Liver (tissue), 3 donors: ENCODE measurements around the gene ADAP1.

Experiments
- CTCF ChIP-seq: fragments of 150-350 bp; IDR thresholded peaks from 2 replicates; pipeline ENCODE4 v1.5.1; 2017; ENCODE audit warnings: improper control_type of control experiment, low read depth, low read length; ENCODE audit not compliant: missing input control
- HNF4A ChIP-seq, 2 donors: conservative IDR thresholded peaks; 2 replicates each; pipeline ENCODE4 v1.6.1; 2016; ENCODE audit warnings: antibody characterized with exemption in 2 of 2, mild to moderate bottlenecking in 2 of 2
- JUND ChIP-seq, 2 donors: IDR thresholded peaks; 2 replicates each; pipeline ENCODE4 v1.6.1; 2016; ENCODE audit warnings: antibody characterized with exemption in 2 of 2
- NR2F2 ChIP-seq: IDR thresholded peaks from 2 replicates; pipeline ENCODE4 v1.6.1; 2016; ENCODE audit warnings: antibody characterized with exemption
- RAD21 ChIP-seq, 2 donors: IDR thresholded peaks; 2 replicates each; pipeline ENCODE4 v1.6.1; 2016; ENCODE audit warnings: antibody characterized with exemption in 2 of 2, mild to moderate bottlenecking in 2 of 2
- REST ChIP-seq: IDR thresholded peaks from 2 replicates; pipeline ENCODE4 v1.6.1; 2016; ENCODE audit warnings: antibody characterized with exemption, mild to moderate bottlenecking
- RXRA ChIP-seq, 2 donors: IDR thresholded peaks; 2 replicates each; pipeline ENCODE4 v1.6.1; 2017 to 2018; ENCODE audit warnings: antibody characterized with exemption in 2 of 2, mild to moderate bottlenecking in 1 of 2
- TAF1 ChIP-seq: conservative IDR thresholded peaks from 2 replicates; pipeline ENCODE4 v1.6.1; 2016; ENCODE audit warnings: antibody characterized with exemption, mild to moderate bottlenecking
- YY1 ChIP-seq: IDR thresholded peaks from 2 replicates; pipeline ENCODE4 v1.6.1; 2016; ENCODE audit warnings: antibody characterized with exemption, mild to moderate bottlenecking
- donor health status: healthy.
- donor health status: healthy.

GRCh38 chr7:991729-992656, 37.5 kb upstream of the ADAP1 start:
- TF ChIP-seq REST (no peak), TAF1 (no peak), RAD21 (IDR thresholded peaks at IDR 0.05) (no peak), JUND (IDR thresholded peaks at IDR 0.05) (no peak), CTCF (no peak), RXRA (IDR thresholded peaks at IDR 0.05) (no peak), YY1 (no peak), NR2F2 (no peak), HNF4A (conservative IDR thresholded peaks at IDR 0.05) (no peak)
